ENCODE measurements around the gene MAL.

DNA sequence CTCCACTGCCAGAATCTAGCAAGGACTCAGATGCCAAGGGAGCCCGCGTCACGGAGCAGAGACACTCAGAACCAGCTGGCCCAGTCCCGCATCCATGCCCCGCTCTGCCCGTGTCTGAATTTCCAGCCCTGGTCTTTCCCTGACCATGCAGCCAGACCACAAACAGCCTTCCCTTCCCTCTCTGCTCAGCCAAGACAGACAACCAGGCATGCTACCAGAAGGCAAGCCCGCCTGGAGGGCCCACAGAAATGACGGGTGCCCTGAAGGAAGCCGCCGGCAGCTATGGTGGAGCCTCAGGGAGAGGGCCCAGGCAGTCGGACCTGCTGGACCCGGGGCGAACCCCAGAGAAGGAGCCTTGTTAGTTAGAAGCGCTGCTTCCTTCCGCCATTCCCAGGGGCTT lies 45.1 kb upstream of the MAL start:
- no peak for TF ChIP-seq CTCF (IDR thresholded peaks at IDR 0.05; ENCODE audit: poor library complexity)
- no peak for TF ChIP-seq EZH2phosphoT487 (IDR thresholded peaks at IDR 0.05; ENCODE audit: low read depth, severe bottlenecking, unreplicated experiment)
- TF ChIP-seq EZH2 (IDR thresholded peaks at IDR 0.05; ENCODE audit: borderline replicate concordance) = no peak

Data from hepatocyte (in vitro differentiated cells).